ENCODE results near the gene TOP2A.

- TF ChIP-seq CTCF (IDR thresholded peaks at IDR 0.05) (no peak), POLR2A (IDR thresholded peaks at IDR 0.05) (no peak)
Observed at GRCh38 chr17:40366076-40366860, 51.4 kb downstream of the TOP2A start.
